Stimulated activated CD8-positive, alpha-beta memory T cell treated with anti-CD3 and anti-CD28 coated beads, Interleukin-2, amount 100 ng/mL, for 1 hour (primary cell): Measurements from ENCODE around the gene DGLUCY.
A peak's percentile ranks its signal among the peaks of the same experiment; 100 is the strongest.
"Not testable (repeated sequence)": the region's sequence is repeated elsewhere in the genome, so short reads cannot be mapped to it uniquely, and the experiment has no call there.

Experiments
- DNase-seq, 2 donors: peaks; one replicate each; pipeline ENCODE4 v3.0.0-alpha.2; 2020; ENCODE audit warnings: low read depth in 2 of 2

Gene DGLUCY

GRCh38 chr14:91233936-91234790 lies 120.3 kb downstream of the DGLUCY start:
- no peak for DNase-seq

DNA sequence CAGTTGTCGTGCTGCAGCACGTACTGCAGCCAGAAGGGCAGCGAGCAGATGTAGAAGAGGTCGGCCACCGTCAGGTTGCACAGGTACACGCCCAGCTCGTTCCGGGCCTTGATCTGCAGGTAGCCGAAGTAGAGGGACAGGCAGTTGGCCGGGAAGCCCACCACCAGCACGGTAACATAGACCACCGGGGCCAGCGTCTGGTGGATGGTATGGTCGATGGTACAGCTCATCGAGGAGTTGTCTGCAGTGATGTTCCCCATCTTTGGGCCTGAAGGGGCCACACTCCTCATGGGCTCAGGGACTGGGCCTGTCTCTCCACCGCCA lies 120.9 kb downstream of the DGLUCY start:
- no peak for DNase-seq

GRCh38 chr14:91235841-91236240 lies 122.0 kb downstream of the DGLUCY start:
- DNase-seq = no peak

DNA sequence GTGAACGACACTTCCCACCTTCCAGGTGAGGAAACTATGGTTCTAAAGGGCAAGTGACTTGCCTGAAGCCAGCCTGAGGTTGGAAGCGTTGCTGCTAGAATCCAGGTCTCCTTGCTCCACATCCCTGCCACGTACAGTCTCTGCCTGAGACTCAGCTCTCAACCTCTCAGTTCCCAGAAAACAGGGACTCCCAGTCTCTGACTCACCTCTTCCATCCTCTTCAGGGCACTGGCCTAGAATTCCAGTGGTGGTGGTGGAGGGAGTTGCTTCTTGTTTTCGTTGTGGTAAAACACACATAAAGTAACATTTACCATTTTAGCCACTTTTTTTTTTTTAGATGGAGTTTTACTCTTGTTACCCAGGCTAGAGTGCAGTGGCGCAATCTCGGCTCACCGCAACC lies 123.3 kb downstream of the DGLUCY start:
- no peak for DNase-seq

GRCh38 chr14:91238085-91238484 lies 124.2 kb downstream of the DGLUCY start:
- no peak for DNase-seq

DNA sequence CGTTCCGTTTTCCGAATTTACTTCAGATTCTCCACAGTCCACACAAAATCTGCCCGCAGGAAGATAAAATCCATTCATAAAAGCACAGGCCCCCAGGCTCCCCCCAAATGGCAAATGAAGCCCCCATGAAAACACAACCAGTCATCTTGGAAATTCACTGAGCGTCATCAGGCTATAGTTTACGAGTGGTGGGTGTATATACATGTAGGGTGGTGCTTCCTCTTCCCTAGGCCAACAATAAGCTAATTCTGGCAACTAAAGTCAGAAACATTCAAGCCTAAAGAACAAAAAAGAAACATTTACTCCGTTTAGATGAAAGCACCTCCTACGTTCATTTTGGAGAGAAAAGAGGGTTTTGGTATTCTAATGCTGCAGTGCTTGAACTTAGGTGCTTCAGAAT lies 124.8 kb downstream of the DGLUCY start:
- DNase-seq = no peak

DNA sequence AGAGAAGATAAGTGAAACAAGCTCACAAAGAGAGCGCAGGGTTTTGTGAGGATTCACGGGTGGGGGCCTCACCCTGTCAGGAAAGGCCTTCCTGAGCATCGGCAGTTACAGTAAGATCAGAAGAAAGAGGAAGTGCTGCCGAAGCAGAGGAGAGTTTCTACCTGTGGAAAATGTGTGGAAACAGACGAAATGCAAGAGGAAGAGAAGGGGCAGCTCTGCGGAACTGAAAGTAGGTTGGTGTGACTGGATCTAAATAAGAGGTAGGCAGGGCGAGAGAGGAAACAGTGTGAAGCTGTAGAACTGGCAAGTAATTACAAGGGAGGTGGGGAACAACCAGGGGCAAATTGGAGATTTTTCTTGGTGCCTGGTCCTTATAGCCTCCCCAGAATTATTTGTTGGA lies 128.0 kb downstream of the DGLUCY start:
- DNase-seq = no peak

- DNase-seq = no peak
Observed at GRCh38 chr14:91242635-91243034, 128.8 kb downstream of the DGLUCY start.

GRCh38 chr14:91243074-91243471 lies 129.2 kb downstream of the DGLUCY start:
- no peak for DNase-seq

GRCh38 chr14:91244501-91244901 lies 130.6 kb downstream of the DGLUCY start, which contains the start of gene GPR68:
TSS of gene GPR68 (minus strand) at chr14:91244704. CDS start at chr14:91235050, 9,654 bp downstream.
- DNase-seq = no peak

DNA sequence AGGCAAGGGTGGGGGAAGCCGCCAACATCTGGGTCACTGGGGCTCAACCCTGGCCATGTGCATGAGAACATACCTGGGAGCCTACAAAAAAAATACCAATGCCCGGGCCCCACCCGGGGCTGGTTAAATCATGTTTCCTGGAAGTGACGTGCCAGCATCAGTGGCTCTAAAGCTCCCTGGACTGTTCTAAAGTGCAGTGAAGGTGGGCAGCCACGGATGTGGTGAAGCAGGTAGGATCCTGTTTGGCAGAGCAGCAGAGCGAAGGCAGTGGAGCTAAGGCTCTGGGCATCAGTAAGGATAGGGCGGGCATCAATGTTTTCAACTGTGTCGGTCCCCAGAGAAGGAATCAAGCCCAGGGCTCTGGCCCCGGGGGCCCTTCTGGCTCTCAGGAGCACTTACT lies 131.2 kb downstream of the DGLUCY start:
- DNase-seq = no peak

- not testable (repeated sequence) for DNase-seq
Observed at GRCh38 chr14:91245616-91246015, 131.7 kb downstream of the DGLUCY start.

DNA sequence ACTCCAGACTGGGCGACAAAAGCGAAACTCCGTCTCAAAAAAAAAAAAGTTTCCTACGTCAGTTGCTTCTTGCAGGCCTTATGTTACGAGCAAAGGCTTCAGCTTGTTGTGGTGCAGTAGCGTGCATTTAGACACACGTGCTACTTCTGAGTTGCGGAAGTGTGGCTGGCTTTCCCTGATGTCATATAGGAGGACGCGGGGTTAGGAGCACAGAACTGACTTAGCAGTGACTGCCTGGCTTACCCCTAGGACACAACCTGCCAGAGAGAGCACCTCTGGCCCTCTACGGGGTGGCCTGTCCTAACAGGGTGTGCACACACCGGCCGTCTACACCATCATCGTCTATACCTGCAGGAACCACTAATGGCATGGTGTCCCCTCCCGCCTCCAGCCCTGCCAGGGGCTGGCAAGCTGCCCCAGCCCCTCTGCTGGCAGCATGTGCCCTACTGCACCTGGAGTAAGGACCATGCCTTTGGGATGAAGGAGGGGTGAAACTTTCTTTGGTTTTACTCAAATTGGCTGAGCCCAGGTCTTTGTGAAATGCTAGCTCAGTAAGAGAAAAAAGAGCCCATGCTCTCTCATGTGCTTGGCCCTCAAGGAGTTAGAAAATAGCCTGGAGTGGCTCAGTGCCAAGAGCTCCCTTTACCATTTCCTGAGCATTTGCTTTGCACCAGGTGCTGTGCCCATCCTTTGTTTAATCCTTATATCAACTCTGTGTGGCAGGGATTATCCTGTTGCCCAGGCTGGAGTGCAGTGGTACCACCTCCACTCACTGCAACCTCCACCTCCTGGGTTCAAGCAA lies 132.4 kb downstream of the DGLUCY start:
- DNase-seq = peak in 1 of 2 donors; percentile 40

DNA sequence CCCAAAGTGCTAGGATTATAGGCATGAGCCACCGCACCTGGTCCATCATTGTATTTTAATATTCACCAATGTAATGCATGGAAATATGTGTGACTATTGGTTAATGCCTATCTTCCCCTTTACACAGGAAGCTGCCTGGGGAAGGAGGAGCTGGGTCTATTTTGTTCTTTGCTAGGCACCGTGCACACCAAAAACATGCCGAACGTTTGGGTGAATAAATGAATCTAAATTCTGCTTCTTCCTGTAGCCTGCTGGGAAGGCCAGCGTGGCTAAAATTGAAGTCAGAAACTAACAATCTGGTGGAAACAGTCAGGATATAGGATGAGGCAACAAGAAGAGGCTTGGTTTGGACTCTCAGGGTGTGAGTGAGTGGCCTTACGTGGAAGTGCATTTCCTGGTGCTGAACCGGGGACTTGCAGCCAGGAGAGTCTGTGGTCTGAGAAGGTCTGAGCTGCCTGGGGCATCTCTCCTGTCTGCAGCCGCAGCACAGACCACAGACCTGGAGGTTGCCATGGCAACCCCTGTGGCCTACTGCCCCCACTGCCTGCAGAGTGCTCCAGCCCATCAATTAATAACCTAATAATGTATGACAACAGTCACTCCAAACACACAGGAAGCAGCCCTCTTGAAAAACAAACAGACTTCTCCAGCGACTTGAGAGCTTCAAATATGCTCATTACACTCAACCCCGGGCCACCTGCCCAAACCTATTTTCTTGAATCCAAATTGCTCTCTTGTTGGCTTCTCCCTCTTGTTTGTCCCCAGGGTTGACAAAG lies 136.2 kb downstream of the DGLUCY start:
- no peak for DNase-seq

- no peak for DNase-seq
Observed at GRCh38 chr14:91250912-91251311, 137.0 kb downstream of the DGLUCY start.

DNA sequence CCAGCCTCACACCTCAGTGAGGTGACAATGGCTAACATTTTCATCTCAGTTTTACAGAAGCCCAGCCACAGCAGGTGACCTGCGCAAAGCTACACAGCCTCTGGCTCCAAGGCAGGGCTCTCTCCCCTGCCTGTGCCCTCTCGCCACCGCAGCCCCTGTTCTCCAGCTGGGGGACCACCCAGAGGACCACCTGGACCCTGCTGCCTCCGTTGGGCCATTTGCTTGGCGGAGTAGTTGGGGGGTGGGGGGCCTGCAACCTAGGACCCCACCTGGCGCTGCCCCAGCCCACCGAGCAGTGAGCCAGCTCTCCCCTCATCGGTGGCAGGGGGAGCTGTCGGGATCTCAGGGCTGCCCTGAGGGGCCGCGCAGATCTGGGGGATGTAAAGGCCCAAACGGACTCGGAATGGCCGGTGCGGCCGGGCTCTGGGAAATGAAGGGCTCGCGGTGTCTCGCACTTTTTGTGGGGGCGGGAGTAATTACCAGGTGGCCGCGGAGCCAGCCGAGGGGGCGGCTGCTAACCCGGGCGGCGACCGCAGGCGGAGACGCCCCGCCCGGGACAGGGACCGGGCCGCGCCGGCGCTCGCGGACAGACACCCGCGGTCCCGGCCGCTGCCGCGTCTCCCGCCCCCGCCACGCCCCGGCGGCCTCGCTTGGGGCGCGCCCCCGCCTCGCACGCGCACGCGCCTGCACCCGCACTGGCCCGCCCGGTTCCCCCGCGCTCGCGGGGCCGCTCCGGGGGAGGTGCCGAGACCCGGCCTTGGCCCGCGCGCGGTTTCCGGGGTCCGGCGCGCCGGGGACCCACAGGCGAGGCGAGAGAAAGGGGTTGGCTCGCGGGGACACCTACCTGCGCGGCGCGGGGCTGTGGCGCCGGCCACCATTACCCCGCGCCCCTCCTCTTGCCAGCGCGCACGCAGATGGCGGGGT lies 139.3 kb downstream of the DGLUCY start:
- DNase-seq = peak in 1 of 2 donors; percentile 37

- no peak for DNase-seq
Observed at GRCh38 chr14:91253795-91254323, 140.0 kb downstream of the DGLUCY start.

DNA sequence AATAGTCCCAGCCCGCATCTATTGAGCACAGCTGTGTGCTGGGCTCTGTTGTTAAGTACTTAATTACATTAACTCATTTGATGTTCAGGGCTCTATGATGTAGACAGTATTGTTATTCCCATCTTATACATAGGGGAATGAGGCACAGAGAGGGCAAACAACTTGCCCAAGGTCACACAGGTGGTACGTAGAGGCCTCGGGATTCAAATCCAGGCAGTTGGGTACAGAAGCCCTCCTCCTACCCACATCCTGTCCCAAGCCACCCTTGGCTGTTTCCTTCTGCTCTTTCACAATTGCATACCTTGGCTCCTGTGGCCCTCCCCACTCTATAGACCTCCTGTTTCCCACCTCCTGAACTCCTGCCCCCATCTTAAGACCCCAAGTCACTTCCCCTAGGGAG lies 140.6 kb downstream of the DGLUCY start:
- DNase-seq = no peak

GRCh38 chr14:91255026-91255695 lies 141.3 kb downstream of the DGLUCY start:
- DNase-seq = no peak

- DNase-seq = no peak
Observed at GRCh38 chr14:91256661-91257060, 142.8 kb downstream of the DGLUCY start.
